Osteoblast (primary cell): ENCODE data around the gene ITPRID1. TPM values are rescaled to one million over a fixed set of nuclear protein-coding genes. Genes with fewer than 3 reads are reported as not detected.

Experiments
- DNase-seq: peaks from one replicate; pipeline ENCODE4 v3.0.0; 2011; ENCODE audit warnings: low spot score, mixed read lengths; ENCODE audit not compliant: insufficient read length; ENCODE audit errors: missing footprints
- H2AFZ ChIP-seq: 2 replicates; pipeline ENCODE4 v1.6.0; 2011; ENCODE audit warnings: mild to moderate bottlenecking, low read length
- H3K27ac ChIP-seq: 2 replicates; pipeline ENCODE4 v1.5.1; 2011; ENCODE audit warnings: mild to moderate bottlenecking, low read depth, low read length, moderate library complexity
- H3K27me3 ChIP-seq: 2 replicates; pipeline ENCODE4 v1.6.0; 2012; ENCODE audit warnings: mild to moderate bottlenecking, control low read depth, inconsistent platforms, low read length, moderate library complexity; ENCODE audit not compliant: insufficient read depth
- H3K36me3 ChIP-seq: 2 replicates; pipeline ENCODE4 v1.5.1; 2011; ENCODE audit warnings: mild to moderate bottlenecking, low read length, control low read depth, moderate library complexity; ENCODE audit not compliant: insufficient read depth
- H3K4me1 ChIP-seq: 2 replicates; pipeline ENCODE4 v1.5.1; 2011; ENCODE audit warnings: mild to moderate bottlenecking, low read length, control low read depth, moderate library complexity; ENCODE audit not compliant: insufficient read depth
- H3K4me2 ChIP-seq: 2 replicates; pipeline ENCODE4 v1.6.0; 2011; ENCODE audit warnings: mild to moderate bottlenecking, low read length; ENCODE audit not compliant: insufficient read depth
- H3K4me3 ChIP-seq: fragments of 200-600 bp; sonication (generic); 3 replicates; pipeline ENCODE4 v1.5.1; 2012; ENCODE audit warnings: mild to moderate bottlenecking, low read length, inconsistent platforms; ENCODE audit not compliant: insufficient read depth
- H3K79me2 ChIP-seq: 2 replicates; pipeline ENCODE4 v1.6.0; 2012; ENCODE audit warnings: mild to moderate bottlenecking, low read length, control low read depth, inconsistent platforms; ENCODE audit not compliant: insufficient read depth
- H3K9me3 ChIP-seq: 2 replicates; pipeline ENCODE4 v1.5.1; 2011; ENCODE audit warnings: low read depth, low read length, control low read depth
- H4K20me1 ChIP-seq: 2 replicates; pipeline ENCODE4 v1.6.0; 2012; ENCODE audit warnings: mild to moderate bottlenecking, low read length, control low read depth; ENCODE audit not compliant: insufficient read depth
- CTCF ChIP-seq: IDR thresholded peaks from 2 replicates; pipeline ENCODE4 v1.5.1; 2011; ENCODE audit warnings: mild to moderate bottlenecking, low read depth, low read length, moderate library complexity; ENCODE audit errors: extremely low read depth
- total RNA-seq: library from RNA; depleted of rRNA; stranded (reverse); fragments of >200 nt; gene quantifications from 2 replicates; pipeline ENCODE4 v1.2.3, GENCODE V29; 2012

ITPRID1 gene
- total RNA-seq, 1 donor: not detected

DNA sequence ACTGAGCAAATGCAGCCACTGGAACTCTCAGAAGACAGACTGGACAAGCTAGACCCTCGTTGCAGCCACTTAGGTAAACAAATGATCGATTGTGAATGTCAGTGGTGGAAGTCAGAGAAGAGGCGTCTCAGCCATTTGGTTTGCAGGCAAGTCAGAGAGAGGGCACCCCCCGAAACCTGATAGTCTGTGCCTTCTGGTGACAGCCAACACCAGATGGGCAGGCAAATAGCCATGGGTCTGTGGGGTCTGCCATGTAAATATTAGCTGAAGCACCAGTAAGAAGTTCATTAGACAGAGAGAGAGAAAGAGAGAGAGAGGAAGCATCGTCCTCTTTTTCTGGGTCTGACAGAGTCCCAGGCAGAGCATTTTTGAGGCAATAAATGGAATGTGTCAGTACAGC is 178.6 kb downstream of the ITPRID1 start:
- Histone ChIP-seq H3K36me3 (no peaks in the 10 kb centered on the region), H3K4me1 (no peaks in the 10 kb centered on the region), H4K20me1 (no peaks in the 10 kb centered on the region), H3K4me3 (no peak overlapping the region), H3K27ac (no peak overlapping the region), H3K4me2 (no peak overlapping the region), H3K27me3 (peaks cover 3% of the 10 kb centered on the region), H2AFZ (no peak overlapping the region), H3K79me2 (no peaks in the 10 kb centered on the region), H3K9me3 (no peaks in the 10 kb centered on the region)
- no peak for DNase-seq
- no peak for TF ChIP-seq CTCF

GRCh38 chr7:31692871-31693270 is 179.0 kb downstream of the ITPRID1 start:
- no peaks in the 10 kb centered on the region for H3K9me3 ChIP-seq
- no peak overlapping the region for H3K4me2 ChIP-seq
- H3K4me3 ChIP-seq: no peak overlapping the region
- no peak for DNase-seq
- no peak for TF ChIP-seq CTCF
- no peaks in the 10 kb centered on the region for H3K36me3 ChIP-seq
- no peak overlapping the region for H3K27ac ChIP-seq
- H3K27me3 ChIP-seq: peaks cover 3% of the 10 kb centered on the region
- H2AFZ ChIP-seq: no peak overlapping the region
- H3K79me2 ChIP-seq: no peaks in the 10 kb centered on the region
- no peaks in the 10 kb centered on the region for H4K20me1 ChIP-seq
- H3K4me1 ChIP-seq: no peaks in the 10 kb centered on the region

DNA sequence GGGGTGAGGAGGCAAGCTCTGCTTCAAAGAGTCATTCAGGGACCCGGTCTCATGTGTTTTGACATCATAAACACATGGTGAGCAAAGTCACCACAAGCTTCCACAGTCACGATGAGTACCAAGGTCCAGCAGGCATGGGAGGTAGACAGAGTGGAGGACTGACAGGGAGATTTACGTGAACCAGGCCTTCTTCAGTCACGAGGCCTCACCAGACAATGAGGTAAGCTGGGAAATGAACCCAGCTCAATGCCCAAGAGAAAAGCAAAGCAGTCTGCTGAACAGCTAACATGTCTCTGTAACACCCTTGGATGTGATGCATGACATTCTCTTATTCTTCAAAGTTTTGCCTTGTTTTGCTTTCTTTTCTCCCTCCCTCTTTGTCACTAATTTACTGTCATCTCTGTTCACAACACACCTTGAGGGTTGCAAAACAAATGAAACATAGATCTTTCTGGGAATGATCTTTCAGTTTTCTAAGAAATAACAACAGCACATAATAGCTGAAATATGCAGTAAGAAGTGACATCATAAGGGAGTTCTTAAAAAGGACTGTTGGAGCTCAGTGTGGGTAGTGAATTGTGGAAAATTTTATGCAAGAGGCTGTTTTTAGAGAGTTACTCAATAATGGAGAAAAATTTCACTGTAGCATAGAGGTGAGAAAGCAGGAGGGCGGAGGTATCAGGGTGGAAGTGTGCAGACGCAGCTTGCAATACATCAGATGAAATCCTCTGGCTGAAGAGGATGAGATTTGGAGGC is 182.1 kb downstream of the ITPRID1 start:
- Histone ChIP-seq H3K4me1 (no peaks in the 10 kb centered on the region), H3K27me3 (no peaks in the 10 kb centered on the region), H3K9me3 (no peaks in the 10 kb centered on the region), H3K36me3 (no peaks in the 10 kb centered on the region), H3K4me3 (no peak overlapping the region), H3K27ac (no peak overlapping the region), H4K20me1 (no peaks in the 10 kb centered on the region), H3K79me2 (no peaks in the 10 kb centered on the region), H2AFZ (no peak overlapping the region), H3K4me2 (no peak overlapping the region)
- DNase-seq: peak; percentile 9
- no peak for TF ChIP-seq CTCF

GRCh38 chr7:31699050-31699449 is 185.2 kb downstream of the ITPRID1 start:
- H3K79me2 ChIP-seq: no peaks in the 10 kb centered on the region
- DNase-seq: no peak
- H3K9me3 ChIP-seq: no peaks in the 10 kb centered on the region
- H3K36me3 ChIP-seq: no peaks in the 10 kb centered on the region
- no peaks in the 10 kb centered on the region for H3K4me1 ChIP-seq
- H3K4me2 ChIP-seq: no peak overlapping the region
- H3K27me3 ChIP-seq: no peaks in the 10 kb centered on the region
- no peak overlapping the region for H2AFZ ChIP-seq
- H3K27ac ChIP-seq: no peak overlapping the region
- H3K4me3 ChIP-seq: no peak overlapping the region
- H4K20me1 ChIP-seq: no peaks in the 10 kb centered on the region
- TF ChIP-seq CTCF: no peak
